Renal cortical epithelial cell (primary cell): ENCODE measurements around the gene PRIMA1. TPM values are rescaled to one million over a fixed set of nuclear protein-coding genes. Genes with fewer than 3 reads are reported as not detected.

ENCODE experiments used
- DNase-seq: peaks from one replicate; pipeline ENCODE4 v3.0.0-alpha.2; 2011; ENCODE audit warnings: low read depth
- total RNA-seq: library from RNA; depleted of rRNA; stranded (reverse); fragments of >200 nt; gene quantifications from 2 replicates; pipeline ENCODE4 v1.2.3, GENCODE V29; 2014

PRIMA1 gene
- total RNA-seq, 1 donor from 2014 or later: not detected

- DNase-seq: peak; percentile 38
Observed at GRCh38 chr14:93676416-93676958, 111.8 kb downstream of the PRIMA1 start.

- no peak for DNase-seq
Observed at GRCh38 chr14:93675651-93676050, 112.6 kb downstream of the PRIMA1 start.

- no peak for DNase-seq
Observed at GRCh38 chr14:93674343-93674742, 113.9 kb downstream of the PRIMA1 start.

GRCh38 chr14:93669632-93670031 lies 118.7 kb downstream of the PRIMA1 start:
- no peak for DNase-seq

Other genes starting within 250 kb of the PRIMA1 start
- gene FAM181A, start 138.9 kb upstream of the PRIMA1 start, total RNA-seq: not detected in 2 replicates
- 0.05 and 0.35 TPM in 2 replicates for gene ASB2, start 188.1 kb upstream of the PRIMA1 start, total RNA-seq
- not detected in 2 replicates for gene CCDC197, start 208.8 kb upstream of the PRIMA1 start, total RNA-seq
- gene OTUB2, start 237.9 kb upstream of the PRIMA1 start, total RNA-seq: 6.4 and 14.2 TPM in 2 replicates